Natural killer cell (primary cell): ENCODE data around the gene KRTDAP. TPM values are rescaled to one million over a fixed set of nuclear protein-coding genes. Genes with fewer than 3 reads are reported as not detected.

Source experiments
- ATAC-seq, 3 donors: fragments of 150-1000 bp in 2 of 3; fragments of 200-7000 bp in 1 of 3; cut with Tn5 transposase; 1 replicate in 1 of 3; 2 replicates in 2 of 3; pipeline ENCODE4 v1.10.0; 2021; ENCODE audit warnings: mild to moderate bottlenecking in 2 of 3, moderate library complexity in 2 of 3
- DNase-seq, 2 donors: peaks; one replicate each; pipeline versions ENCODE4 v3.0.0 to v3.0.0-alpha.2; 2013 to 2021; ENCODE audit warnings: mixed read lengths in 1 of 2
- H3K27ac ChIP-seq: one replicate; pipeline ENCODE4 v1.5.1; 2013; ENCODE audit warnings: mild to moderate bottlenecking, low read length
- H3K27me3 ChIP-seq: one replicate; pipeline ENCODE4 v1.6.1; 2013; ENCODE audit warnings: low read length; ENCODE audit not compliant: control insufficient read depth, insufficient read depth
- H3K36me3 ChIP-seq: one replicate; pipeline ENCODE4 v1.6.1; 2013; ENCODE audit warnings: low read length; ENCODE audit not compliant: control insufficient read depth, insufficient read depth
- H3K4me1 ChIP-seq: one replicate; pipeline ENCODE4 v1.6.1; 2013; ENCODE audit warnings: low read length; ENCODE audit not compliant: control insufficient read depth, insufficient read depth
- H3K4me3 ChIP-seq: one replicate; pipeline ENCODE4 v1.5.1; 2013; ENCODE audit warnings: low read length
- H3K9me3 ChIP-seq: one replicate; pipeline ENCODE4 v1.6.1; 2013; ENCODE audit warnings: low read length; ENCODE audit not compliant: control insufficient read depth, insufficient read depth
- H3K27ac Mint-ChIP-seq, 2 donors: one replicate each; pipeline ENCODE4 v1.8.0; 2022; ENCODE audit warnings: mild to moderate bottlenecking in 2 of 2, mixed read lengths in 2 of 2, moderate library complexity in 1 of 2
- H3K27me3 Mint-ChIP-seq, 2 donors: one replicate each; pipeline ENCODE4 v1.8.0; 2022; ENCODE audit warnings: low read depth in 2 of 2, mixed read lengths in 2 of 2
- H3K36me3 Mint-ChIP-seq: one replicate; pipeline ENCODE4 v1.8.0; 2022; ENCODE audit warnings: mixed read lengths
- H3K4me1 Mint-ChIP-seq, 2 donors: one replicate each; pipeline ENCODE4 v1.8.0; 2022; ENCODE audit warnings: mixed read lengths in 2 of 2
- H3K4me3 Mint-ChIP-seq: one replicate; pipeline ENCODE4 v1.8.0; 2022; ENCODE audit warnings: mild to moderate bottlenecking, moderate library complexity, mixed read lengths
- H3K9me3 Mint-ChIP-seq, 2 donors: one replicate each; pipeline ENCODE4 v1.8.0; 2022; ENCODE audit warnings: mixed read lengths in 2 of 2
- CTCF ChIP-seq: fragments of 200-600 bp; IDR thresholded peaks from one replicate; pipeline ENCODE4 v1.8.0; 2022; ENCODE audit warnings: antibody characterized with exemption
- WGBS: methylation state at CpG from one replicate; pipeline ENCODE4 v1.1.7; 2013; ENCODE audit warnings: missing lambda C conversion rate; ENCODE audit not compliant: insufficient coverage; 5-methylcytosine and 5-hydroxymethylcytosine counted together
- intact Hi-C: fragments of 100-400 bp; cut with micrococcal nuclease; formaldehyde crosslinking; loops from one replicate; pipeline ENCODE4 v1.14.2; 2022
- total RNA-seq, 4 donors: library from RNA; stranded (reverse); fragments of 120-200 nt in 1 of 4; gene quantifications; one replicate each; pipeline versions ENCODE4 v1.2.3 to v1.2.4, GENCODE V29; 2013 to 2022

The KRTDAP gene
- total RNA-seq, 3 donors from 2014 or later (not counting 1 experiment from before 2014, with no cell fraction given): not detected

GRCh38 chr19:35488677-35489076, 1.6 kb downstream of the KRTDAP start:
- ATAC-seq (no peak), DNase-seq (no peak)
- no peaks in the 10 kb centered on the region for H3K4me1 Mint-ChIP-seq
- 93% methylated on average over 15 of the region's 16 CpGs for WGBS
- Histone ChIP-seq H3K27me3 (no peaks in the 10 kb centered on the region), H3K9me3 (no peaks in the 10 kb centered on the region), H3K27ac (no peak overlapping the region), H3K36me3 (no peaks in the 10 kb centered on the region), H3K4me3 (no peak overlapping the region), H3K4me1 (no peaks in the 10 kb centered on the region)
- no peaks in the 10 kb centered on the region for H3K36me3 Mint-ChIP-seq
- H3K9me3 Mint-ChIP-seq: no peaks in the 10 kb centered on the region
- no peak overlapping the region for H3K27ac Mint-ChIP-seq
- H3K27me3 Mint-ChIP-seq: peaks cover 15 to 21% of the 10 kb centered on the region in 2 donors
- intact Hi-C loops: no loop called here
- no peak for TF ChIP-seq CTCF
- no peak overlapping the region for H3K4me3 Mint-ChIP-seq

GRCh38 chr19:35487656-35488182, 2.5 kb downstream of the KRTDAP start:
- intact Hi-C loops: no loop called here
- ATAC-seq (no peak), DNase-seq (no peak)
- H3K4me1 ChIP-seq: no peaks in the 10 kb centered on the region
- TF ChIP-seq CTCF: no peak
- Mint-ChIP-seq H3K27me3 (peaks cover 15 to 19% of the 10 kb centered on the region in 2 donors), H3K4me3 (no peak overlapping the region), H3K4me1 (no peaks in the 10 kb centered on the region), H3K36me3 (no peaks in the 10 kb centered on the region), H3K9me3 (no peaks in the 10 kb centered on the region), H3K27ac (no peak overlapping the region)
- H3K4me3 ChIP-seq: no peak overlapping the region
- no peak overlapping the region for H3K27ac ChIP-seq
- WGBS: 82% methylated on average over 10 of the region's 10 CpGs
- H3K36me3 ChIP-seq: no peaks in the 10 kb centered on the region
- no peaks in the 10 kb centered on the region for H3K27me3 ChIP-seq
- no peaks in the 10 kb centered on the region for H3K9me3 ChIP-seq

- TF ChIP-seq CTCF: no peak
- DNase-seq (no peak), ATAC-seq (no peak)
- Histone ChIP-seq H3K27me3 (no peaks in the 10 kb centered on the region), H3K4me3 (no peak overlapping the region), H3K36me3 (no peaks in the 10 kb centered on the region), H3K27ac (no peak overlapping the region), H3K9me3 (no peaks in the 10 kb centered on the region), H3K4me1 (no peaks in the 10 kb centered on the region)
- WGBS: 98% methylated on average over 3 of the region's 3 CpGs
- intact Hi-C loops: no loop called here
- Mint-ChIP-seq H3K4me1 (no peaks in the 10 kb centered on the region), H3K27me3 (peaks cover 14 to 15% of the 10 kb centered on the region in 2 donors), H3K4me3 (no peak overlapping the region), H3K36me3 (no peaks in the 10 kb centered on the region), H3K9me3 (no peaks in the 10 kb centered on the region), H3K27ac (no peak overlapping the region)
These were observed 4.0 kb downstream of the KRTDAP start for GRCh38 chr19:35486268-35486708.
